Measurements from ENCODE around the gene ENOX1. TPM values are rescaled to one million over a fixed set of nuclear protein-coding genes. Genes with fewer than 3 reads are reported as not detected.

ENOX1 gene
- total and polyA plus RNA-seq, 9 of the 15 experiments (the other 6 are each of a cell fraction or from before 2014, with no cell fraction given) = not detected

DNA sequence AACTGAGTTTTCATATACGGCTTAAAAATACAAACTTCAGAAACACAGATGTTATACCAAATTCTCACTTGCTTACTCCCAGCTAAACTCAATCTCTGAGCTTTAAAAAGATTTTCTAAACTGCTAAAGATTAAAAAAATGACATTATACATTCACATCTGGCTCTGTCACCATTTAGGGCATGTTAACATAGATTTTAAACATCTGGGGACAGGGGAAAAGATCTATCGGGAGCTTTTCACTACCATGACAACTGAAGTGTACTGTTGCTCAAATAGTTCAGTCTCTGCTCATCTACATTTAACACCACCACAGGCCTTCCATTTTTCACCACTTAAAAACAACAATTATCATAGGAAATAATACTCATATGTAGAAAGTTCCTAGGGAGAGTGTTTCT lies 190.8 kb downstream of the ENOX1 start:
- CTCF ChIA-PET (ENCODE audit: low intra/inter-chr PET ratio) = no interaction called here
- no peak for FAIRE-seq
- in situ Hi-C loops (cut with MboI) = no loop called here
- Histone ChIP-seq H3K9ac (ENCODE audit: insufficient read depth in 1 of 2, low read depth in 2 of 2, low read length in 2 of 2) (no peak overlapping the region), H2AFZ (ENCODE audit: low read depth, low read length) (no peak overlapping the region), H3K79me2 (ENCODE audit: control insufficient read depth, insufficient read depth, low read length) (no peaks in the 10 kb centered on the region), H3K36me3 (ENCODE audit: control insufficient read depth, insufficient read depth, low read length) (no peaks in the 10 kb centered on the region), H3K27ac (ENCODE audit: extremely low read depth, low read depth, low read length) (no peak overlapping the region), H3K4me2 (ENCODE audit: insufficient read depth, low read length) (no peak overlapping the region), H3K4me1 (replicated peaks in 1 of 2; ENCODE audit: control insufficient read depth in 2 of 2, insufficient read depth in 2 of 2, low read length in 2 of 2) (no peaks in the 10 kb centered on the region), H3K27me3 (ENCODE audit: control insufficient read depth in 2 of 2, insufficient read depth in 2 of 2, low read length in 2 of 2) (no peaks in the 10 kb centered on the region), H3K9me1 (ENCODE audit: control insufficient read depth, insufficient read depth, low read length) (no peaks in the 10 kb centered on the region), H4K20me1 (replicated peaks; ENCODE audit: control insufficient read depth, insufficient read depth, low read length) (no peaks in the 10 kb centered on the region), H3K9me3 (replicated peaks; ENCODE audit: control insufficient read depth, insufficient read depth, low read depth, low read length) (no peaks in the 10 kb centered on the region), H3K4me3 (no peak overlapping the region)
- POLR2A ChIA-PET = no interaction called here
- DNase-seq (ENCODE audit: extremely low read depth in 1 of 4, low spot score in 3 of 4) = no peak
- no TSS peak for BruUV-seq (replicated peaks)
- 12% methylated on average over 2 of the region's 2 CpGs for WGBS (ENCODE audit: insufficient coverage, low coverage, missing lambda C conversion rate)
- intact Hi-C loops (cut with micrococcal nuclease) = no loop called here
- no peak for ATAC-seq
- TF ChIP-seq, protein P1, sequence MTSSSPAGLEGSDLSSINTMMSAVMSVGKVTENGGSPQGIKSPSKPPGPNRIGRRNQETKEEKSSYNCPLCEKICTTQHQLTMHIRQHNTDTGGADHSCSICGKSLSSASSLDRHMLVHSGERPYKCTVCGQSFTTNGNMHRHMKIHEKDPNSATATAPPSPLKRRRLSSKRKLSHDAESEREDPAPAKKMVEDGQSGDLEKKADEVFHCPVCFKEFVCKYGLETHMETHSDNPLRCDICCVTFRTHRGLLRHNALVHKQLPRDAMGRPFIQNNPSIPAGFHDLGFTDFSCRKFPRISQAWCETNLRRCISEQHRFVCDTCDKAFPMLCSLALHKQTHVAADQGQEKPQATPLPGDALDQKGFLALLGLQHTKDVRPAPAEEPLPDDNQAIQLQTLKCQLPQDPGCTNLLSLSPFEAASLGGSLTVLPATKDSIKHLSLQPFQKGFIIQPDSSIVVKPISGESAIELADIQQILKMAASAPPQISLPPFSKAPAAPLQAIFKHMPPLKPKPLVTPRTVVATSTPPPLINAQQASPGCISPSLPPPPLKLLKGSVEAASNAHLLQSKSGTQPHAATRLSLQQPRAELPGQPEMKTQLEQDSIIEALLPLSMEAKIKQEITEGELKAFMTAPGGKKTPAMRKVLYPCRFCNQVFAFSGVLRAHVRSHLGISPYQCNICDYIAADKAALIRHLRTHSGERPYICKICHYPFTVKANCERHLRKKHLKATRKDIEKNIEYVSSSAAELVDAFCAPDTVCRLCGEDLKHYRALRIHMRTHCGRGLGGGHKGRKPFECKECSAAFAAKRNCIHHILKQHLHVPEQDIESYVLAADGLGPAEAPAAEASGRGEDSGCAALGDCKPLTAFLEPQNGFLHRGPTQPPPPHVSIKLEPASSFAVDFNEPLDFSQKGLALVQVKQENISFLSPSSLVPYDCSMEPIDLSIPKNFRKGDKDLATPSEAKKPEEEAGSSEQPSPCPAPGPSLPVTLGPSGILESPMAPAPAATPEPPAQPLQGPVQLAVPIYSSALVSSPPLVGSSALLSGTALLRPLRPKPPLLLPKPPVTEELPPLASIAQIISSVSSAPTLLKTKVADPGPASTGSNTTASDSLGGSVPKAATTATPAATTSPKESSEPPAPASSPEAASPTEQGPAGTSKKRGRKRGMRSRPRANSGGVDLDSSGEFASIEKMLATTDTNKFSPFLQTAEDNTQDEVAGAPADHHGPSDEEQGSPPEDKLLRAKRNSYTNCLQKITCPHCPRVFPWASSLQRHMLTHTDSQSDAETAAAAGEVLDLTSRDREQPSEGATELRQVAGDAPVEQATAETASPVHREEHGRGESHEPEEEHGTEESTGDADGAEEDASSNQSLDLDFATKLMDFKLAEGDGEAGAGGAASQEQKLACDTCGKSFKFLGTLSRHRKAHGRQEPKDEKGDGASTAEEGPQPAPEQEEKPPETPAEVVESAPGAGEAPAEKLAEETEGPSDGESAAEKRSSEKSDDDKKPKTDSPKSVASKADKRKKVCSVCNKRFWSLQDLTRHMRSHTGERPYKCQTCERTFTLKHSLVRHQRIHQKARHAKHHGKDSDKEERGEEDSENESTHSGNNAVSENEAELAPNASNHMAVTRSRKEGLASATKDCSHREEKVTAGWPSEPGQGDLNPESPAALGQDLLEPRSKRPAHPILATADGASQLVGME (CRISPR knock-in tag; IDR thresholded peaks at IDR 0.05) = no peak
- TF ChIP-seq CHD1 (IDR thresholded peaks at IDR 0.05; ENCODE audit: low read length) (no peak), FOS (IDR thresholded peaks at IDR 0.05; ENCODE audit: extremely low read depth, insufficient read length) (no peak), PTTG1 (tag; IDR thresholded peaks at IDR 0.05; ENCODE audit: low read depth) (no peak), SMARCB1 (IDR thresholded peaks at IDR 0.05; ENCODE audit: insufficient read length, low read depth) (no peak), ZNF134 (CRISPR knock-in tag; conservative IDR thresholded peaks at IDR 0.05) (no peak), CCAR2 (IDR thresholded peaks at IDR 0.05; ENCODE audit: low read depth, low read length) (no peak), TAF1 (IDR thresholded peaks at IDR 0.05; ENCODE audit: control insufficient read depth, extremely low read depth, insufficient read depth, low read length, severe bottlenecking) (no peak), SMAD1 (IDR thresholded peaks at IDR 0.05; ENCODE audit: low read depth, low read length, partially characterized antibody) (no peak), MEIS2 (IDR thresholded peaks at IDR 0.05; ENCODE audit: partially characterized antibody) (no peak), GATAD2A (IDR thresholded peaks at IDR 0.05) (no peak), ZNF263 (CRISPR knock-in tag; IDR thresholded peaks at IDR 0.05; ENCODE audit: borderline replicate concordance) (no peak)
